CD4-positive, alpha-beta T cell (primary cell): ENCODE results near the gene DDI2. TPM values are rescaled to one million over a fixed set of nuclear protein-coding genes. Genes with fewer than 3 reads are reported as not detected.

Experiments
- ATAC-seq: fragments of 200-7000 bp; cut with Tn5 transposase; one replicate; pipeline ENCODE4 v1.10.0; 2022; ENCODE audit warnings: mild to moderate bottlenecking; ENCODE audit not compliant: poor library complexity
- CTCF ChIA-PET: fragments of 350-600 bp; sonication (Branson Sonifier 250); formaldehyde crosslinking; loops from one replicate; lab custom pipeline; 2021; ENCODE audit warnings: antibody characterized with exemption, inconsistent platforms; lab: Charles Lee
- POLR2A ChIA-PET: fragments of 350-600 bp; sonication (Branson Sonifier 250); formaldehyde crosslinking; loops from one replicate; lab custom pipeline; 2021; ENCODE audit warnings: antibody characterized with exemption, inconsistent platforms; lab: Charles Lee
- DNase-seq, 14 experiments: peaks; one replicate each; pipeline ENCODE4 v3.0.0-alpha.2; 2013 to 2020; ENCODE audit warnings: mixed read lengths in 2 of 14
- H3K27ac ChIP-seq, 2 donors: one replicate each; pipeline versions ENCODE4 v1.5.1 to v1.7.0; 2013; ENCODE audit warnings: low read length in 2 of 2, low read depth in 1 of 2, mild to moderate bottlenecking in 1 of 2
- H3K27me3 ChIP-seq, 2 experiments: 1 replicate in 1 of 2; 2 replicates in 1 of 2; pipeline versions ENCODE4 v1.6.1 to v1.7.0; 2013; ENCODE audit warnings: low read length in 2 of 2, control low read depth in 1 of 2, mild to moderate bottlenecking in 1 of 2, moderate library complexity in 1 of 2; ENCODE audit not compliant: insufficient read depth in 2 of 2, control insufficient read depth in 1 of 2
- H3K36me3 ChIP-seq: one replicate; pipeline ENCODE4 v1.6.1; 2013; ENCODE audit warnings: low read length, control low read depth; ENCODE audit not compliant: insufficient read depth
- H3K4me1 ChIP-seq: one replicate; pipeline ENCODE4 v1.6.1; 2013; ENCODE audit warnings: low read length, control low read depth; ENCODE audit not compliant: insufficient read depth
- H3K4me3 ChIP-seq: one replicate; pipeline ENCODE4 v1.5.1; 2013; ENCODE audit warnings: mild to moderate bottlenecking, low read length, moderate library complexity
- H3K9me3 ChIP-seq, 2 experiments: 1 replicate in 1 of 2; 2 replicates in 1 of 2; pipeline versions ENCODE4 v1.6.1 to v1.7.0; 2013; ENCODE audit warnings: low read length in 2 of 2, mild to moderate bottlenecking in 2 of 2, control low read depth in 1 of 2, moderate library complexity in 1 of 2; ENCODE audit not compliant: control insufficient read depth in 1 of 2, insufficient read depth in 1 of 2
- H3K27ac Mint-ChIP-seq: one replicate; pipeline ENCODE4 v1.8.0; 2020; ENCODE audit warnings: mixed read lengths
- H3K27me3 Mint-ChIP-seq: one replicate; pipeline ENCODE4 v1.8.0; 2021; ENCODE audit warnings: mixed read lengths
- H3K36me3 Mint-ChIP-seq: one replicate; pipeline ENCODE4 v1.8.0; 2021; ENCODE audit warnings: low read depth, mixed read lengths
- H3K4me1 Mint-ChIP-seq: one replicate; pipeline ENCODE4 v1.8.0; 2021; ENCODE audit warnings: low read depth, mixed read lengths
- H3K4me3 Mint-ChIP-seq: one replicate; pipeline ENCODE4 v1.8.0; 2020; ENCODE audit warnings: mild to moderate bottlenecking, mixed read lengths
- H3K9me3 Mint-ChIP-seq: one replicate; pipeline ENCODE4 v1.8.0; 2020; ENCODE audit warnings: mixed read lengths
- intact Hi-C, 2 experiments: fragments of 100-400 bp; cut with DNase I in 1 of 2; cut with micrococcal nuclease in 1 of 2; formaldehyde crosslinking; loops; one replicate each; pipeline versions ENCODE4 v1.15.1 to v1.9.0; 2023 to 2025; cut with DNase I, micrococcal nuclease
- total RNA-seq, 174 experiments: library from RNA in 2 of 174; stranded (reverse) in 2 of 174; gene quantifications; one replicate each; pipeline ENCODE4 v1.2.3 and lab custom pipeline; 2021 to 2026
- TF ChIP-seq, protein P1 (sequence below): fragments of 200-600 bp; IDR thresholded peaks from one replicate; pipeline ENCODE4 v1.8.0; 2022; ENCODE audit warnings: antibody characterized with exemption, mild to moderate bottlenecking

DDI2 gene
- total RNA-seq, 2 experiments from 2014 or later, result 24.2 to 29.9 TPM

GRCh38 chr1:15669074-15669473 is 51.8 kb downstream of the DDI2 start:
- ChIA-PET POLR2A (no interaction called here), CTCF (no interaction called here)
- Histone ChIP-seq H3K36me3 (peaks cover 2% of the 10 kb centered on the region), H3K27ac (no peak overlapping the region), H3K27me3 (no peaks in the 10 kb centered on the region), H3K9me3 (no peaks in the 10 kb centered on the region), H3K4me1 (no peaks in the 10 kb centered on the region), H3K4me3 (no peak overlapping the region)
- H3K4me3 Mint-ChIP-seq, result no peak overlapping the region
- no peak for ATAC-seq
- no peak overlapping the region for H3K27ac Mint-ChIP-seq
- intact Hi-C loops, result no loop called here
- H3K4me1 Mint-ChIP-seq, result no peaks in the 10 kb centered on the region
- H3K27me3 Mint-ChIP-seq, result no peaks in the 10 kb centered on the region
- DNase-seq, result no peak
- TF ChIP-seq, protein P1, sequence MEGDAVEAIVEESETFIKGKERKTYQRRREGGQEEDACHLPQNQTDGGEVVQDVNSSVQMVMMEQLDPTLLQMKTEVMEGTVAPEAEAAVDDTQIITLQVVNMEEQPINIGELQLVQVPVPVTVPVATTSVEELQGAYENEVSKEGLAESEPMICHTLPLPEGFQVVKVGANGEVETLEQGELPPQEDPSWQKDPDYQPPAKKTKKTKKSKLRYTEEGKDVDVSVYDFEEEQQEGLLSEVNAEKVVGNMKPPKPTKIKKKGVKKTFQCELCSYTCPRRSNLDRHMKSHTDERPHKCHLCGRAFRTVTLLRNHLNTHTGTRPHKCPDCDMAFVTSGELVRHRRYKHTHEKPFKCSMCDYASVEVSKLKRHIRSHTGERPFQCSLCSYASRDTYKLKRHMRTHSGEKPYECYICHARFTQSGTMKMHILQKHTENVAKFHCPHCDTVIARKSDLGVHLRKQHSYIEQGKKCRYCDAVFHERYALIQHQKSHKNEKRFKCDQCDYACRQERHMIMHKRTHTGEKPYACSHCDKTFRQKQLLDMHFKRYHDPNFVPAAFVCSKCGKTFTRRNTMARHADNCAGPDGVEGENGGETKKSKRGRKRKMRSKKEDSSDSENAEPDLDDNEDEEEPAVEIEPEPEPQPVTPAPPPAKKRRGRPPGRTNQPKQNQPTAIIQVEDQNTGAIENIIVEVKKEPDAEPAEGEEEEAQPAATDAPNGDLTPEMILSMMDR, result no peak
- H3K9me3 Mint-ChIP-seq, result no peaks in the 10 kb centered on the region
- H3K36me3 Mint-ChIP-seq, result no peaks in the 10 kb centered on the region

DNA sequence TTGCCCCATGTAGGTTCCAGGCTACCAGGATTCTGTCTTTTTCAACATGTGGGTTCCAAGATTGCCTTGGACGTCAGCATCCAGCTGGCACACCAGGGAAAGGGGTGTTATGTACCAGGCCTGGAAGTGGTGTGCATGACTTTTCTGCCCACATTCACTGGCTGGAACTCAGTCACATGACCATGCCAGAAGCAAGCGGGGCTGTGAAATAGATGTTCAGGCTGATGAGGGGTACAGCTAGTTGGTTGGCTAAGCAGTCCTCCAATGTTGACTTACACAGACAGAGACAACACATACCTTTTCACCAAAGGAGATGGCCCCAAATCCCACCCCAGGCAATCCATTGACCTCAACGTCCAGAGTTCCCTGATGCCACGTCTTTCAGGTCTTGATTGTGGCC is 52.6 kb downstream of the DDI2 start:
- DNase-seq (no peak), ATAC-seq (no peak)
- H3K27ac ChIP-seq, result no peak overlapping the region
- no peak overlapping the region for H3K4me3 ChIP-seq
- Mint-ChIP-seq H3K27ac (no peak overlapping the region), H3K4me1 (no peaks in the 10 kb centered on the region), H3K27me3 (no peaks in the 10 kb centered on the region), H3K4me3 (no peak overlapping the region), H3K9me3 (no peaks in the 10 kb centered on the region), H3K36me3 (no peaks in the 10 kb centered on the region)
- no peaks in the 10 kb centered on the region for H3K36me3 ChIP-seq
- ChIA-PET POLR2A (no interaction called here), CTCF (no interaction called here)
- intact Hi-C loops, result no loop called here
- H3K9me3 ChIP-seq, result no peaks in the 10 kb centered on the region
- TF ChIP-seq, protein P1, result no peak
- H3K27me3 ChIP-seq, result no peaks in the 10 kb centered on the region
- H3K4me1 ChIP-seq, result no peaks in the 10 kb centered on the region

DNA sequence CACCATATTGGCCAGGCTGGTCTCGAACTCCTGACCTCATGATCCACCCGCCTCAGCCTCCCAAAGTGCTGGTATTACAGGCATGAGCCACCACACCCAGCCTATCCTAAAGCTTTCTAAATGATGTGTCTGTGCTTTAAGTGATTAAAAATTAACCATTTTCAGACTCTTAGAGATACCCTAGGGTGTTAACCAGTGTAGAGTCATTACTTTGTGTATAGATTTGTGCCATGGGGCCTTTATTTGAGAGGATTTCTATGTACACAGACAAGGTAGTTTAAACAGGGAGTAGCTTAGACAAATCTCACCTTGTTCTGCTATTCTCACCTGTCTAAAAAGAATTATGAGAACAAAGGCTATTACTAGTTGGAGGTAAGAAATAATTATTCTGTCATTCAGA is 54.2 kb downstream of the DDI2 start:
- ChIA-PET CTCF (no interaction called here), POLR2A (no interaction called here)
- Histone ChIP-seq H3K4me3 (no peak overlapping the region), H3K36me3 (no peaks in the 10 kb centered on the region), H3K27me3 (no peaks in the 10 kb centered on the region), H3K9me3 (no peaks in the 10 kb centered on the region), H3K4me1 (no peaks in the 10 kb centered on the region), H3K27ac (no peak overlapping the region)
- intact Hi-C loops, result no loop called here
- no peaks in the 10 kb centered on the region for H3K4me1 Mint-ChIP-seq
- no peaks in the 10 kb centered on the region for H3K9me3 Mint-ChIP-seq
- no peaks in the 10 kb centered on the region for H3K36me3 Mint-ChIP-seq
- DNase-seq (no peak), ATAC-seq (no peak)
- H3K4me3 Mint-ChIP-seq, result no peak overlapping the region
- no peak overlapping the region for H3K27ac Mint-ChIP-seq
- no peaks in the 10 kb centered on the region for H3K27me3 Mint-ChIP-seq
- TF ChIP-seq, protein P1, result no peak
